K562 (cell line): ENCODE results near the gene TRAPPC1. TPM values are rescaled to one million over a fixed set of nuclear protein-coding genes. Genes with fewer than 3 reads are reported as not detected.

Experiments used
- ATAC-seq: fragments of 200-7000 bp; cut with Tn5 transposase; 3 replicates; pipeline ENCODE4 v1.9.1; 2020; ENCODE audit warnings: moderate library complexity
- BruUV-seq: library from RNA; stranded (reverse); fragments of 400-500 nt; replicated peaks from 2 replicates; lab custom pipeline; 2021; lab: Mats Ljungman, UMichigan
- CTCF ChIA-PET: fragments of 300-600 bp; formaldehyde crosslinking; extraction: SDS; loops from one replicate; lab custom pipeline; 2021; ENCODE audit warnings: low intra/inter-chr PET ratio; lab: Yijun Ruan, JAX
- POLR2A ChIA-PET: fragments of 300-600, 350-650 bp; sonication (Branson Sonifier 250); formaldehyde crosslinking; extraction: SDS; loops from one replicate; lab custom pipeline; 2021; ENCODE audit warnings: antibody characterized with exemption, inconsistent platforms; lab: Yijun Ruan, JAX
- DNase-seq, 4 experiments: peaks; one replicate each; pipeline versions ENCODE4 v3.0.0 to v3.0.0-alpha.2; 2011 to 2018; ENCODE audit warnings: low spot score in 3 of 4, mixed read lengths in 3 of 4; ENCODE audit errors: extremely low read depth in 1 of 4
- FAIRE-seq: peaks from 2 replicates; lab custom pipeline; 2011; peaks lifted over from hg19 to GRCh38; lab: Jason Lieb, UNC
- H2AFZ ChIP-seq: 2 replicates; pipeline ENCODE4 v1.6.0; 2011; ENCODE audit warnings: low read depth, low read length, control low read depth, inconsistent platforms
- H3K27ac ChIP-seq: fragments of 200-600 bp; 3 replicates; pipeline ENCODE4 v1.8.0; 2011; ENCODE audit warnings: low read depth, mild to moderate bottlenecking, control low read depth, inconsistent platforms, low read length, moderate library complexity, mixed read lengths; ENCODE audit errors: extremely low read depth
- H3K27me3 ChIP-seq, 2 experiments: fragments of 300-600 bp in 1 of 2; 2 replicates in 1 of 2; 3 replicates in 1 of 2; pipeline versions ENCODE4 v1.6.0 to v1.8.0; 2011; ENCODE audit warnings: inconsistent platforms in 2 of 2, low read length in 2 of 2, mild to moderate bottlenecking in 1 of 2, mixed read lengths in 1 of 2, moderate library complexity in 1 of 2; ENCODE audit not compliant: control insufficient read depth in 2 of 2, insufficient read depth in 2 of 2
- H3K36me3 ChIP-seq: fragments of 300-600 bp; 3 replicates; pipeline ENCODE4 v1.8.0; 2011; ENCODE audit warnings: mild to moderate bottlenecking, low read length, inconsistent platforms; ENCODE audit not compliant: control insufficient read depth, insufficient read depth
- H3K4me1 ChIP-seq, 2 experiments: fragments of 200-600 bp in 1 of 2; replicated peaks in 1 of 2; 2 replicates in 1 of 2; 3 replicates in 1 of 2; pipeline versions ENCODE4 v1.5.1 to v1.8.0; 2011; ENCODE audit warnings: inconsistent platforms in 2 of 2, low read length in 2 of 2, mild to moderate bottlenecking in 1 of 2, mixed read lengths in 1 of 2, moderate library complexity in 1 of 2; ENCODE audit not compliant: control insufficient read depth in 2 of 2, insufficient read depth in 2 of 2
- H3K4me2 ChIP-seq: 2 replicates; pipeline ENCODE4 v1.6.1; 2011; ENCODE audit warnings: low read length, control low read depth, inconsistent platforms, mixed read lengths; ENCODE audit not compliant: insufficient read depth
- H3K4me3 ChIP-seq: fragments of 200-600 bp; sonication (generic), shearing (Covaris generic); 2 replicates; pipeline ENCODE4 v1.5.1; 2016; ENCODE audit warnings: control low read depth, inconsistent platforms
- H3K79me2 ChIP-seq: fragments of 200-600 bp; 3 replicates; pipeline ENCODE4 v1.8.0; 2011; ENCODE audit warnings: low read length, inconsistent platforms; ENCODE audit not compliant: control insufficient read depth, insufficient read depth
- H3K9ac ChIP-seq, 2 experiments: 2 replicates each; pipeline versions ENCODE4 v1.6.0 to v1.6.1; 2011; ENCODE audit warnings: low read depth in 2 of 2, low read length in 2 of 2, control low read depth in 1 of 2, inconsistent platforms in 1 of 2, mild to moderate bottlenecking in 1 of 2, mixed read lengths in 1 of 2; ENCODE audit not compliant: insufficient read depth in 1 of 2
- H3K9me1 ChIP-seq: one replicate; pipeline ENCODE4 v1.6.0; 2011; ENCODE audit warnings: inconsistent platforms, mild to moderate bottlenecking, low read length, moderate library complexity; ENCODE audit not compliant: control insufficient read depth, insufficient read depth
- H3K9me3 ChIP-seq: replicated peaks from 2 replicates; pipeline ENCODE4 v1.5.1; 2011; ENCODE audit warnings: low read depth, low read length, inconsistent platforms; ENCODE audit not compliant: control insufficient read depth, insufficient read depth
- H4K20me1 ChIP-seq: replicated peaks from 2 replicates; pipeline ENCODE4 v1.6.1; 2011; ENCODE audit warnings: low read length, inconsistent platforms, mixed read lengths; ENCODE audit not compliant: control insufficient read depth, insufficient read depth
- BRF1 ChIP-seq: IDR thresholded peaks from 3 replicates; pipeline ENCODE4 v1.6.1; 2011; ENCODE audit warnings: borderline replicate concordance, mild to moderate bottlenecking; ENCODE audit not compliant: insufficient read length; ENCODE audit errors: extremely low read depth
- KDM5B ChIP-seq: fragments of 200-600 bp; sonication (generic); IDR thresholded peaks from 2 replicates; pipeline ENCODE4 v1.6.1; 2012; ENCODE audit warnings: low read depth, mild to moderate bottlenecking, moderate library complexity, low read length, control low read depth, inconsistent platforms; ENCODE audit not compliant: insufficient replicate concordance
- WGBS: fragments of 100-300 bp; shearing (Covaris generic); methylation state at CpG from one replicate; pipeline ENCODE4 v1.1.6; 2016; ENCODE audit warnings: low coverage, mixed read lengths; ENCODE audit not compliant: insufficient coverage; ENCODE audit errors: missing lambda C conversion rate; 5-methylcytosine and 5-hydroxymethylcytosine counted together
- in situ Hi-C: fragments of 300-500 bp; cut with MboI; formaldehyde crosslinking; loops from 4 replicates; pipeline ENCODE4 v1.15.0; 2018; ENCODE audit warnings: inconsistent platforms, mixed read lengths
- intact Hi-C: fragments of 100-400 bp; cut with micrococcal nuclease; formaldehyde crosslinking; loops from 2 replicates; pipeline ENCODE4 v1.14.2; 2022
- polyA plus RNA-seq, 8 experiments: library from polyadenylated mRNA; depleted of rRNA in 4 of 8; stranded (reverse) in 5 of 8; unstranded in 3 of 8; fragments of >200 nt; fragmentation: Nextera tagmentation in 2 of 8; fragmentation: Illumina TruSeq in 1 of 8; extraction: Ambion mirVana in 2 of 8; extraction: Trizol in 1 of 8; gene quantifications; 2 replicates each; pipeline versions ENCODE4 v1.2.1 to v1.2.3, GENCODE V29; 2011 to 2014; ENCODE audit warnings: inconsistent platforms in 1 of 8, missing spikeins in 1 of 8
- total RNA-seq, 7 experiments: library from RNA; depleted of rRNA in 6 of 7; stranded (reverse); fragments of >200 nt in 6 of 7; fragmentation: Illumina TruSeq in 2 of 7; extraction: Trizol in 2 of 7; gene quantifications; 2 replicates each; pipeline versions ENCODE4 v1.2.1 to v1.2.3, GENCODE V29; 2011 to 2021; ENCODE audit warnings: low replicate concordance in 1 of 7

Gene TRAPPC1
- total and polyA plus RNA-seq, 9 of the 15 experiments (the other 6 are each of a cell fraction or from before 2014, with no cell fraction given), result 11.7 to 82.8 (median 36.2) TPM

- Histone ChIP-seq H2AFZ (peak overlapping the region; percentile 89; the same call in 1 of the 2 replicates), H3K27ac (peak overlapping the region; percentile 74)
- no peak for ATAC-seq
- TF ChIP-seq KDM5B, result peak; percentile 2
- TF ChIP-seq BRF1, result no peak
- TF ChIP-seq, all 486 proteins: peak for 1
- peak overlapping the region; percentile 94 to 99 for H3K9ac ChIP-seq
- POLR2A ChIA-PET, result interaction anchor here (0.5 to 2.6 kb wide), 8 partner anchors 10 to 244 kb away, joined by 3 to 14 read pairs (median 4); partner anchors contain the start of gene TP53
- peaks cover 38% of the 10 kb centered on the region for H3K79me2 ChIP-seq
- peaks cover 10 to 12% of the 10 kb centered on the region in 2 experiments; a peak in 3 of 5 replicates for H3K4me1 ChIP-seq
- BruUV-seq, result TSS peak; percentile 86
- no peaks in the 10 kb centered on the region; the same call in 1 of the 2 replicates for H4K20me1 ChIP-seq
- H3K36me3 ChIP-seq, result peaks cover 21% of the 10 kb centered on the region; the same call in 1 of the 3 replicates
- intact Hi-C loops, result no loop called here
- H3K4me2 ChIP-seq, result peak overlapping the region; percentile 100
- in situ Hi-C loops, result no loop called here
- CTCF ChIA-PET, result no interaction called here
- peak overlapping the region; percentile 87 for H3K4me3 ChIP-seq
- H3K9me3 ChIP-seq, result no peaks in the 10 kb centered on the region
- 42% methylated on average over 12 of the region's 20 CpGs for WGBS
- no peaks in the 10 kb centered on the region for H3K9me1 ChIP-seq
- FAIRE-seq (no peak), DNase-seq (no peak)
- H3K27me3 ChIP-seq, result no peaks in the 10 kb centered on the region
Measured at GRCh38 chr17:7930841-7931631, 710 bp downstream of the TRAPPC1 start.
